ENCODE results near the gene MOAP1. TPM values are rescaled to one million over a fixed set of nuclear protein-coding genes. Genes with fewer than 3 reads are reported as not detected.

The MOAP1 gene
- total RNA-seq, 1 donor from 2014 or later: 20.5 TPM

- Mint-ChIP-seq H3K27me3 (ENCODE audit: low read depth) (no peaks in the 10 kb centered on the region), H3K4me3 (no peak overlapping the region), H3K36me3 (ENCODE audit: low read depth) (no peaks in the 10 kb centered on the region), H3K4me1 (peaks cover 8% of the 10 kb centered on the region), H3K9me3 (no peaks in the 10 kb centered on the region), H3K27ac (ENCODE audit: unreplicated experiment) (no peak overlapping the region)
- DNase-seq (ENCODE audit: low read depth, low spot score): no peak
- TF ChIP-seq CTCF (conservative IDR thresholded peaks at IDR 0.05): no peak
These were observed 29.0 kb downstream of the MOAP1 start for GRCh38 chr14:93155667-93156066.

DNA sequence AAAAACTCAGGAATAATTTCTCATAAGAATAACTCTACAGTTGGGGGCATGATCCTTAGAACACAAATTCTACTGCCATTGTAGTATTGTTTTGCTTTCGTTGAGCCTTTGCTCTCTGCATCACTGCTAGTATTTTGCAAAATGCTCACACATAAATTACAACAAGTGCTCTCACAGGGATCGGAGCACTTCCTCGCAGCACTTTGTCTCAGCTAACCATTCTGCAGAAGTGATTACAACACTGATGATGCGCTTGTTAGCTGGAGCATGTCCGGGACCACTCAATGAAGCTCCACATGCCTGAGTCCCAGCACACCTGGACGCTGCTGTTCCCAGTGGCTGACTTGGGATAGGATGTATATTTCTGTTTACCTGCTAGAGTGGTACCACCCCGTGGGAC lies 31.6 kb downstream of the MOAP1 start:
- no peaks in the 10 kb centered on the region for H3K36me3 Mint-ChIP-seq (ENCODE audit: low read depth)
- peaks cover 16% of the 10 kb centered on the region for H3K4me1 Mint-ChIP-seq
- no peak for DNase-seq (ENCODE audit: low read depth, low spot score)
- H3K27ac Mint-ChIP-seq (ENCODE audit: unreplicated experiment): no peak overlapping the region
- no peak for TF ChIP-seq CTCF (conservative IDR thresholded peaks at IDR 0.05)
- H3K4me3 Mint-ChIP-seq: no peak overlapping the region
- no peaks in the 10 kb centered on the region for H3K27me3 Mint-ChIP-seq (ENCODE audit: low read depth)
- no peaks in the 10 kb centered on the region for H3K9me3 Mint-ChIP-seq

GRCh38 chr14:93150227-93151208 lies 34.2 kb downstream of the MOAP1 start:
- no peak overlapping the region for H3K4me3 Mint-ChIP-seq
- no peaks in the 10 kb centered on the region for H3K9me3 Mint-ChIP-seq
- no peak for TF ChIP-seq CTCF (conservative IDR thresholded peaks at IDR 0.05)
- peaks cover 13% of the 10 kb centered on the region for H3K4me1 Mint-ChIP-seq
- DNase-seq (ENCODE audit: low read depth, low spot score): no peak
- no peaks in the 10 kb centered on the region for H3K36me3 Mint-ChIP-seq (ENCODE audit: low read depth)
- no peak overlapping the region for H3K27ac Mint-ChIP-seq (ENCODE audit: unreplicated experiment)
- no peaks in the 10 kb centered on the region for H3K27me3 Mint-ChIP-seq (ENCODE audit: low read depth)

DNA sequence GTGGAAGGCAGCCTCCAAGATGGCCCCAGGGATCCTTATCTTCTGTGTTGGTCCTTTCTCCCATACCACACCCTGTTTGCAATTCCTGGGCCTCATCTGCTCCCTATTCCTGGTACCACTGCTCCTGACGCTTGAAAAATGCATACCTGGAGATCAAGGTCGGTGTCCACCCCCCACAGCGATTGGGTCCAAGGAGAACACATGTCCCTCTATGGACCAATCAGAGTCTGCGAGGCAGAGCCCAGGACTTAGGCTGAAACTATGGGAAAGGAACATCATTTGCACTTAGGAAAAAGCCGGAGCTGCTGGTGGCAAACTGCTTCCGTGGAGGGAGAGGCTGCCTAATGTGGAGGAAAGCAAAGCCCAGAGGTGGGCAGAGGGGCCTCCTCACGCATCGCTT lies 35.7 kb downstream of the MOAP1 start:
- no peak for TF ChIP-seq CTCF (conservative IDR thresholded peaks at IDR 0.05)
- no peak for DNase-seq (ENCODE audit: low read depth, low spot score)
- Mint-ChIP-seq H3K36me3 (ENCODE audit: low read depth) (no peaks in the 10 kb centered on the region), H3K27ac (ENCODE audit: unreplicated experiment) (no peak overlapping the region), H3K4me3 (no peak overlapping the region), H3K27me3 (ENCODE audit: low read depth) (no peaks in the 10 kb centered on the region), H3K9me3 (no peaks in the 10 kb centered on the region), H3K4me1 (peaks cover 13% of the 10 kb centered on the region)

GRCh38 chr14:93146119-93146518 lies 38.6 kb downstream of the MOAP1 start:
- Mint-ChIP-seq H3K4me3 (no peak overlapping the region), H3K4me1 (peaks cover 13% of the 10 kb centered on the region), H3K36me3 (ENCODE audit: low read depth) (no peaks in the 10 kb centered on the region), H3K27ac (ENCODE audit: unreplicated experiment) (no peak overlapping the region), H3K9me3 (no peaks in the 10 kb centered on the region), H3K27me3 (ENCODE audit: low read depth) (no peaks in the 10 kb centered on the region)
- DNase-seq (ENCODE audit: low read depth, low spot score): no peak
- TF ChIP-seq CTCF (conservative IDR thresholded peaks at IDR 0.05): no peak
